ENCODE measurements around the gene SPRING1.

SPRING1 gene, protein sequence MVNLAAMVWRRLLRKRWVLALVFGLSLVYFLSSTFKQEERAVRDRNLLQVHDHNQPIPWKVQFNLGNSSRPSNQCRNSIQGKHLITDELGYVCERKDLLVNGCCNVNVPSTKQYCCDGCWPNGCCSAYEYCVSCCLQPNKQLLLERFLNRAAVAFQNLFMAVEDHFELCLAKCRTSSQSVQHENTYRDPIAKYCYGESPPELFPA

DNA sequence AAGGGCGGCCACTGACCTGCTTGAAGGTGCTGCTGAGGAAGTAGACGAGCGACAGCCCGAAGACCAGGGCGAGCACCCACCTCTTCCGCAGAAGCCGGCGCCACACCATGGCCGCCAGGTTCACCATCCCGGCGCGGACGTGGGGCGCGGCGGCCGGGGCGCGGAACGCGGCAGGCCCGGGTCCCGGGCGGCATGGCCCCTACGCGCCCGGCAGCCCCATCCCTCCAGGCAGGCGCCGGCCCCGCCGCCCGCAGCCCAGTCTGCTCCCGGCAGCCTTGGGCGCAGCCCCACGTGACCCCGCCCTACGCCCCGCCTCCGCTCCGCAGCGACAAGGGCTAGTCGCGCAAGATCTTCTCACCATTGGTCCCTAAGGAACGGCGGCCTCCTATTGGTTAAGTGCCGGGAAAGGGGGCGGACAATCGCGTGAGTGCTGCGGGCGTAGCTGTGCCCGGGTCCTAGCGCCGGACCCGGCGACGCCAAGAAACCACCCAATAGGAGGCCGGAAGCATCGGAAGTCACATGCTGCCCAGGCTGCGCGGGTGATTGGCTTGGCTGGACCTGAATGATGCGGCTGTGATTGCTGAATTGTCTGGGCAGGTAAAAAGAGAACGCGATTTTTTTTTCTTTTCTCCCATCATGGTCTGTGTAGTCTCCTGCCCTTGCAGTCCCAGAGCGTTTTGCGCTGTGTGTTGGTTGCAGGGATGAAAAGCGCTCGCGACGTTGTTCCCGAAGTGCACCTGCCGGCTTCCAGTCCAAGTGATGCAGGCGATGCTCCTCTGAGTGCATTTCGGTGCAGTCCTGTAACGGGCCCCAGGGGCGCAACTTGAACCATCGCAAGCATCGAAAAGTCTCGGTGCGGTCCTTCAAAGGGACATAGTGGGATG is at the start of gene SPRING1, which contains the start of gene RNFT2:
Gene SPRING1 (minus strand): TSS at position 296 of the 884 bp plus-strand sequence. CDS start 169 bp downstream, at position 127.
Gene RNFT2 (plus strand): TSS at position 542 of the 884 bp plus-strand sequence. CDS start 2,183 bp downstream, outside the sequence.
- Histone ChIP-seq H3K9ac (ENCODE audit: low read depth, low read length) (peak within 1 kb of the TSS; percentile 84), H3K36me3 (ENCODE audit: insufficient read depth, low read length) (peaks cover 10% of the 10 kb centered on the region; the same call in 1 of the 2 replicates), H3K9me3 (ENCODE audit: control insufficient read depth, insufficient read depth, low read length) (no peaks in the 10 kb centered on the region), H3K4me1 (ENCODE audit: insufficient read depth, low read length) (0 out of 2 replicates have a peak, but pooled peaks cover 6% of the 10 kb centered on the region)

DNA sequence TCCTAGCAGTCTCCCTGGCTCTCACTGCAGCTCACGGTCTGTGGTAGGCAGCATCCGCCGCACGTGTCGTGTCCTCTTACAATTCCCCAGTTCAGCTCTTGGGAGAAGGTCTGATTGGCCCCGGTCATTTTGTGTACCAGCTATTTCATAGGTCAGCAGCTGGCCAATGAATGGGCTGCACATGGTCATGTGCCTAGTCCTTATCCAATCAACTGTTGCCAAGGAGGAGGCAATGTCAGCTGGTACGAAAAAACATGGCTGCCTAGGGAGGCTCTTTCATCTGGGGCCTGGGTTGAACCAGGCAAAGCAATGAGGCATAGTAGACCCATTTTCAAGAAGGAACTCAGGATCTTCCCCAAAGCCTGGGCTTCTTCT is 46.4 kb upstream of the SPRING1 start:
- Histone ChIP-seq H3K9ac (ENCODE audit: low read depth, low read length) (no peak overlapping the region), H3K4me1 (ENCODE audit: insufficient read depth, low read length) (no peaks in the 10 kb centered on the region), H3K36me3 (ENCODE audit: insufficient read depth, low read length) (peaks cover 29% of the 10 kb centered on the region), H3K9me3 (ENCODE audit: control insufficient read depth, insufficient read depth, low read length) (no peaks in the 10 kb centered on the region)

DNA sequence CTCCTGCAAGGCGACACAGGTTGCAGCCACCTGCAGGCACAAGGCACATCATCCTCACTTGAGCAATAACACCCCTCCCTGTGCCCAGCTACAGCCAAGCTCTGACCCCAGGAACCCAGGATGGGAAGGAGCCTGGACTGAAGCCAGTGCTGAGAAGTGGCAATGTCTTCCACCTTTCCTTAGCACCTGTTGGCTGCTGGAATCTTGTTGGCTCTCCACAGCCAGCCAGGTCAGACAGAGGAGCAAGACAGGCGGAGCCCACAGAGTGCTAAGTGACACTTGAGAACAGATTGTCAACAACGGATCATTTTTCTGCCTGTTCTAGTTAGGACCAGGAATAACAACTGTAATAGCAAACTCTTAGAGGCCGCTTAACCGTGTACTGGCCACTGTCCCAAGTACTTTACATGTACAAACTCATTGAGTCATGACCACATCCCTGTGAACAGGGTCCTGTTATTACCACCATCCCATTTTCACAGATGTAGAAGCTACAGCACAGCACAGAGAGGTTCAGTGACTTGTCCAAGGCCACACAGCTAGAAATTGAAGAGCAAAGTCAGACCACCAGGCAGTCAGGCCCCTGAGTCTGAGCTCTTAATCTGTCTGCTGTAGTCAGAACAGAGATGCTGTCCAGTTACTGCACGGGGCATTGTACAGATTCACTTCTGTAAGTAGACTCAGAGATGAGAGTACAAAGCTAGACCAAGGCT is 45.8 kb upstream of the SPRING1 start:
- Histone ChIP-seq H3K4me1 (ENCODE audit: insufficient read depth, low read length) (no peaks in the 10 kb centered on the region), H3K9ac (ENCODE audit: low read depth, low read length) (no peak overlapping the region), H3K9me3 (ENCODE audit: control insufficient read depth, insufficient read depth, low read length) (no peaks in the 10 kb centered on the region), H3K36me3 (ENCODE audit: insufficient read depth, low read length) (peaks cover 29% of the 10 kb centered on the region)

DNA sequence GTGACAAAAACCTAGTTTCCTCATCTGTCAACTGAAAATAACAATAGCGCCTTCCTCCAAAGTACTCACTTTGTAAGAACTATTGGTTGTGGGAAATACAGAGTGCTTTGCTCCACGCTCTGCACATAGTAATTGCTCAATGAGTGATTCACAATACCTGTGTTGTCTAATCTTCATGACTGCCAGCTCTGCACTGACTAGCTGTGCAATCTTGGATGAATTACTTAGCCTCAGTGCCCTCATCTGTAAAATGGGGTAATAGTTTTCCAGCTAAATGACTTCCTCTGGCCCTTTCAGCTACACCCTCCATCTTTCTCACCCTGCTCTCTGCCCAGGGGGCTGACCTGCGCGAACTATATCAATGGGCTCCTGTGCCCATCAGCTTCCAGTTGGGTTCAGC is 43.1 kb upstream of the SPRING1 start:
- Histone ChIP-seq H3K9me3 (ENCODE audit: control insufficient read depth, insufficient read depth, low read length) (no peaks in the 10 kb centered on the region), H3K9ac (ENCODE audit: low read depth, low read length) (no peak overlapping the region), H3K4me1 (ENCODE audit: insufficient read depth, low read length) (no peaks in the 10 kb centered on the region), H3K36me3 (ENCODE audit: insufficient read depth, low read length) (peaks cover 19% of the 10 kb centered on the region)

DNA sequence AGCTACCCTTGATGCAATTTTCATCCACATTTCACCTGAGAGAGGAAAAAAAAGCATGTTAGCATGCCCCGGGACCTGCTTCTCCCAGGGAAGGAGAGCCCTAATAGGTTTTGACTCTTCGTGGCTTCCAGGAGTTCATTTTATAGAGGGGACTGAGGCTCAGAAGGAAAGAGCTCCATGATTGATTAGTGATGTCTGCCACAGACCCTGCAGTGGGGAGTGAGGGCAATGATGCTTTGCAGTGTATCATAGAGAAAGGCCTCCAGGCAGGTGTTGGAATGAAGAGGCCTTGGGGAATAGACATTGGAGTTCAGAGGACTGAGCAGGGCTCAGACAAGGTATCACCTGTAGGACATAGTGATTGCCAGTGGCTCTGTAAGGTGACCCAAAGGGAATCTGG is 41.7 kb upstream of the SPRING1 start:
- peaks cover 19% of the 10 kb centered on the region for H3K36me3 ChIP-seq (ENCODE audit: insufficient read depth, low read length)
- H3K9me3 ChIP-seq (ENCODE audit: control insufficient read depth, insufficient read depth, low read length) = no peaks in the 10 kb centered on the region
- no peak overlapping the region for H3K9ac ChIP-seq (ENCODE audit: low read depth, low read length)
- no peaks in the 10 kb centered on the region for H3K4me1 ChIP-seq (ENCODE audit: insufficient read depth, low read length)

DNA sequence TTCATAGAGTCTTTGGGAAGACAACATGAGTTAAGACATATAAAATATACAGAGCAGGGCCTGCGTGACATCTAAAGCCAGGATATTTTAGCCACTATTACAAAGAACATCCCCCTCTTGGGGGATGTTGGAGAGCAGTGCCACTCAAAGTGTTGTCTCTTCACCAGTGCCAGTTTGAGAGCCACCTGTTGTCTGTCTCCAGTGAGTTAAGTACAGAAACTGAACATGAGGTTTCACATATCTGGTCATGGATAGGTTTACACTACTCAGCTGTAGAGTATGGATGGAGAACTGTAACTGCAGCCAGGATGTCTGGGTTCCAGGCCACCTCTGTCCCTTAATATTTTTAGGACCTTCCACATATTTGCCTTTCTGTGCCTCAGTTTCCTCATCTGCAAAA is 39.4 kb upstream of the SPRING1 start:
- Histone ChIP-seq H3K36me3 (ENCODE audit: insufficient read depth, low read length) (peaks cover 21% of the 10 kb centered on the region), H3K9ac (ENCODE audit: low read depth, low read length) (no peak overlapping the region), H3K4me1 (ENCODE audit: insufficient read depth, low read length) (no peaks in the 10 kb centered on the region), H3K9me3 (ENCODE audit: control insufficient read depth, insufficient read depth, low read length) (no peaks in the 10 kb centered on the region)

DNA sequence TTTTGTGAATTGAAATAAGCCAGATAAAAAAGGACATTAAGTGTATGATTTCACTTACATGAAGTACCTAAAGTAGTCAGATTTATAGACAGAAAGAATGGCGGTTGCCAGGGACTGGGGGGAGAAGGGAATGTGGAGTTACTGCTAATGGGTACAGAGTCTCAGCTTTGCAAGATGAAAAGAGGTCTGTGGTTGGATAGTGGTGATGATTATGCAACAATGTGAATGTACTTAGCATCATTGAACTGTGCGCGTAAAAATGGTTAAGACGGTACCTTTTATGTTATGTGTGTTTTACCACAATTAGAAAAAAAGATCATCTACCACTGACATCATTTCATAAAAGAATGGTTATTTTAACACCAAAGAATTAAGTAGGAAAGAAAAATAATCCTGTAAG is 36.2 kb upstream of the SPRING1 start:
- Histone ChIP-seq H3K9ac (ENCODE audit: low read depth, low read length) (no peak overlapping the region), H3K4me1 (ENCODE audit: insufficient read depth, low read length) (no peaks in the 10 kb centered on the region), H3K9me3 (ENCODE audit: control insufficient read depth, insufficient read depth, low read length) (no peaks in the 10 kb centered on the region), H3K36me3 (ENCODE audit: insufficient read depth, low read length) (peaks cover 5% of the 10 kb centered on the region)

DNA sequence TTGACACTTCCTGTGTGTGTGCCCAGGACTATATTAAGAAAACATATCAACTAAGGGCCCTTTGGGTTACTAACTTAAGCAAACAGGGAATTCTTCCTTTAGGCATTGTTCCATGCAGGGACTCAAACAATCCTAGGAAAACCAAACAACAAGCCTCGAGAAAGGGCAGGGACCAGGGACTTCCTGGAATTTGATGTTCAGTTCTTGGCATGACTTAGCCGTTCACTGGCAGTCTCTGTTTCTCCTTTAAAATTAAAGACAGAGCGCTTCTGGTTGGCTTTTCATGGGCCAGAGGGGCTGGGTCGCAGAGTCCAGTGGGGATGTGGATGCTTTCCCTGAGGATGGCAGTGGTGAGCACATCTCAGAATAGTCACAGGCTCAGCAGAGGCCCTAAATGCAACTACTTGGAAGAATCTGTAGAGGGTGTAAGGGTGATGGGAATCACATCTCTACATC is 35.4 kb upstream of the SPRING1 start:
- Histone ChIP-seq H3K4me1 (ENCODE audit: insufficient read depth, low read length) (no peaks in the 10 kb centered on the region), H3K9ac (ENCODE audit: low read depth, low read length) (no peak overlapping the region), H3K36me3 (ENCODE audit: insufficient read depth, low read length) (peaks cover 5% of the 10 kb centered on the region), H3K9me3 (ENCODE audit: control insufficient read depth, insufficient read depth, low read length) (no peaks in the 10 kb centered on the region)

DNA sequence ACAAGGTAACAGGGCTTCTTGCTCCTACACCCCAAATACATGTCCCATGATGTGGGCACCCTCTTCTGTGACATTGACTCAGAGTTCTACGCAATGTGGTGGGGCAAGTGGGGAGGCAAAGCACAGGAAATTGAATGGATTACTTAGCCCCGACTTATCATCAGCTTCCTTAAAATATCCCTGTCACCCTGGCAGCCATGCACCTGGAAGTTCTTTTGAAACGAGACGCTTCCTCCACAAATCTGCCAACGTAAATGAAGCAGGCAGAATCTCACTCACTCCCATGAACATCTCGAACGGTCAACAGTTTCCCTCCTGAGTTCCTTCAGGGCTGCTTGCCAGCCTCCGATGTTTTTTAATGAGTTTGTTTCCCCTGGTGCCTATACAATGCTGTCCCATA is 33.8 kb upstream of the SPRING1 start:
- Histone ChIP-seq H3K9ac (ENCODE audit: low read depth, low read length) (no peak overlapping the region), H3K4me1 (ENCODE audit: insufficient read depth, low read length) (no peaks in the 10 kb centered on the region), H3K36me3 (ENCODE audit: insufficient read depth, low read length) (peaks cover 5% of the 10 kb centered on the region), H3K9me3 (ENCODE audit: control insufficient read depth, insufficient read depth, low read length) (no peaks in the 10 kb centered on the region)

DNA sequence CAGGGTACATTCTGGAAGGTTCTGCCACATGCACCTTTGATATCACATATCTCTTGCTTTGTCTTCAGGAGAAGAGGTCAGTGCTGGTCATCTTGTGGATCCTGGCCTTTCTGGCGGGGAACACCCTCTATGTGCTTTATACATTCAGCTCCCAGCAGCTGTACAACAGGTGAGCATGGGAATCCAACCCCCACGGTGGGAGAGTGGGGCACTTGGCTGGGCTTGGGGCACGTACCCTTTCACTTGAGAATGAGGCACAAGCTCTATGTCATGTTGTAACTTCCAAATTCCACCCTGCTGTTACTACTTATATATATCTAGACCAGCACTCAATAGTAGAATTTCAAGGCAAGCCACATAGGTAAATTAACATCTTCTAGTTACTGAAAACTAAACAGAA is 28.9 kb upstream of the SPRING1 start:
- no peaks in the 10 kb centered on the region; the same call in 1 of the 2 replicates for H3K36me3 ChIP-seq (ENCODE audit: insufficient read depth, low read length)
- no peaks in the 10 kb centered on the region for H3K4me1 ChIP-seq (ENCODE audit: insufficient read depth, low read length)
- no peak overlapping the region for H3K9ac ChIP-seq (ENCODE audit: low read depth, low read length)
- H3K9me3 ChIP-seq (ENCODE audit: control insufficient read depth, insufficient read depth, low read length) = no peaks in the 10 kb centered on the region

DNA sequence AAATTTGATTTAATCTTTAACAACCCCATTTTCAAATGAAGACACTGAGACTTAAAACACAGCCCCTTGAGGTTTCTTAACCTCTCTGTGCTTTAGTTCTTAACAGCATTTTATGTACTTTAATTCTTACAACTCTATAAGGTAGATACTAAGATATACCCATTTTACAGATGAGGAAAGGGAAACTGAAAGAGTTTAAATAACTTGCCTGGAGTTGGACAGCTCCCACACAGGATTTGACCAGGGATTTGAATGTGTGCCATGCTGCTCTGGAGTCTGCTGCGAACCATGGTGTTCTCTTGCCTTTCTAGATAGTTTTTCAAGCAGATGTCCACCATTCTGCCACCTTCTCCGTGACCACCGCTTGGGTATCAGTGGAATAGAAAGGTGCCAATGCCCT is 28.4 kb upstream of the SPRING1 start:
- Histone ChIP-seq H3K9me3 (ENCODE audit: control insufficient read depth, insufficient read depth, low read length) (no peaks in the 10 kb centered on the region), H3K4me1 (ENCODE audit: insufficient read depth, low read length) (no peaks in the 10 kb centered on the region), H3K36me3 (ENCODE audit: insufficient read depth, low read length) (no peaks in the 10 kb centered on the region; the same call in 1 of the 2 replicates), H3K9ac (ENCODE audit: low read depth, low read length) (no peak overlapping the region)

DNA sequence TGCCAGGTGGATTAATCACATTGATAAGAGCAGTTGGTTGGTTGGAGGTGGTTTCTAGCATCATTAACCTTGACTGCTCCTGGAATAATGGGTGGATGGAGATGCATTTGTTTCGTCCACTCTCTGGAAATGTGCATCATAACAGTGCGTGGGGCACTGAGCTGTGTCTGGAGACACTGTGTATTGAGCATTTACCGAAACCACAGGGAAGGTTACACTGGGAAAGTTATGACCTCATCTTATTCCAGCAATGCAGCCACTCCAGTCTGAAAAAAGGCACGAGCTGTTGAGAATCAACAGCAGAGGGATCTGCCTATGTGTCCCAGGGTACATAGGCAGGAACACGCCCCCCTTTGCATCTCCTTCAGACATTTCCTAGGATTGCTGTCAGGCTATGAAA is 27.4 kb upstream of the SPRING1 start:
- Histone ChIP-seq H3K9me3 (ENCODE audit: control insufficient read depth, insufficient read depth, low read length) (no peaks in the 10 kb centered on the region), H3K4me1 (ENCODE audit: insufficient read depth, low read length) (no peaks in the 10 kb centered on the region), H3K36me3 (ENCODE audit: insufficient read depth, low read length) (no peaks in the 10 kb centered on the region; the same call in 1 of the 2 replicates), H3K9ac (ENCODE audit: low read depth, low read length) (no peak overlapping the region)

DNA sequence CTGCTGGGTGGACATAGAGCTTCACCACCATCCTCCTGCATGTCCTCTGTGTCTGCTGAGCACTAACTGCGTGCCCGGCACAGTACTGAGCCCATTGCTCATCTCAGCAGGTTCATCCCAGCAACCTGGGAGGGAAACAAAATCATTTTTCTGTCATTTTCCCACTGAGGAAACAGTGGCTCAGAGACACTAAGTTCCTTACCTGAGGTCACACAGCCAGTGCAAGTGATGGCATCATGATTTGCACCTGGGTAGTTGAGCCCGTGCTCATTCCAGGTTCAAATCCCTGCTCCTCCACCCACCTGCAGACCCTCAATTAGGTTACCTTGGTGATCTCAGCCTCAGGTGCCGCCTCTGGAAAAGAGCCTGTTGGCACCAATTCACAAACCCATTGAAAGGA is 23.6 kb upstream of the SPRING1 start:
- H3K9me3 ChIP-seq (ENCODE audit: control insufficient read depth, insufficient read depth, low read length) = no peaks in the 10 kb centered on the region
- H3K9ac ChIP-seq (ENCODE audit: low read depth, low read length) = no peak overlapping the region
- no peaks in the 10 kb centered on the region for H3K4me1 ChIP-seq (ENCODE audit: insufficient read depth, low read length)
- H3K36me3 ChIP-seq (ENCODE audit: insufficient read depth, low read length) = no peaks in the 10 kb centered on the region; the same call in 1 of the 2 replicates

DNA sequence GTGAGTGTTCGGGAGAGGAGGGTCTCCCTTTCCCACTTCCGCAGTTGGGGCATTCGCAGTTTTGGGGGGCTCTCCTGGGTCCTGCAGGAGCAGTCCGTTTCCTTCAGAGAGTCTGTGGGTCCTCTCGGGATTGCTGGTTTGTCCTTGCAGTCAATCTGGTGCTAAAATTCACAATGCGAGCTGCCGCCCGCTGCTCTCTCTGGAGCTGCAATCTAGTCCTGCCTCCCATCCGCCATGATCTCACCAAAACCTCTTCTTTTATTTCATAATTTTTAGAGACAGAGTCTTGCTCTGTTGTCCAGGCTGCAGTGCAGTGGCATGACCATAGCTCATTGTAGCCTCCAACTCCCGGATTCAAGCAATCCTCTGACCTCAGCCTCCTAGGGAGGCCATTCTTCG is 22.8 kb upstream of the SPRING1 start:
- Histone ChIP-seq H3K36me3 (ENCODE audit: insufficient read depth, low read length) (no peaks in the 10 kb centered on the region; the same call in 1 of the 2 replicates), H3K4me1 (ENCODE audit: insufficient read depth, low read length) (no peaks in the 10 kb centered on the region), H3K9ac (ENCODE audit: low read depth, low read length) (peak overlapping the region; percentile 60; the same call in 1 of the 2 replicates), H3K9me3 (ENCODE audit: control insufficient read depth, insufficient read depth, low read length) (no peaks in the 10 kb centered on the region)
